IMR-90 (cell line): ENCODE data around the gene FAM184A. TPM values are rescaled to one million over a fixed set of nuclear protein-coding genes. Genes with fewer than 3 reads are reported as not detected.

Experiments
- ATAC-seq: fragments of 200-7000 bp; cut with Tn5 transposase; 2 replicates; pipeline ENCODE4 v1.9.1; 2020; ENCODE audit warnings: low read depth, mild to moderate bottlenecking, moderate library complexity
- BruUV-seq: library from RNA; stranded (reverse); fragments of 400-500 nt; replicated peaks from 2 replicates; lab custom pipeline; 2021; lab: Mats Ljungman, UMichigan
- CTCF ChIA-PET: fragments of 300-600 bp; formaldehyde crosslinking; extraction: SDS; loops from one replicate; lab custom pipeline; 2021; ENCODE audit warnings: antibody characterized with exemption; lab: Yijun Ruan, JAX
- POLR2A ChIA-PET: fragments of 300-600 bp; sonication (Branson Sonifier 250); formaldehyde crosslinking; loops from one replicate; lab custom pipeline; 2022; ENCODE audit warnings: antibody characterized with exemption; ENCODE audit not compliant: unreplicated experiment; lab: Charles Lee
- DNase-seq: peaks from one replicate; pipeline ENCODE4 v3.0.0; 2013
- H2AFZ ChIP-seq: replicated peaks from 2 replicates; pipeline ENCODE3; 2013; ENCODE audit warnings: low read length, mild to moderate bottlenecking; ENCODE audit not compliant: poor library complexity
- H2AK5ac ChIP-seq: 2 replicates; pipeline ENCODE4 v1.6.1; 2013; ENCODE audit warnings: low read depth, low read length, inconsistent platforms
- H2AK9ac ChIP-seq: replicated peaks from 2 replicates; pipeline ENCODE3; 2013; ENCODE audit warnings: mild to moderate bottlenecking, low read depth, low read length, moderate library complexity; ENCODE audit not compliant: poor library complexity
- H2BK120ac ChIP-seq: 2 replicates; pipeline ENCODE4 v1.6.1; 2013; ENCODE audit warnings: low read depth, low read length, inconsistent platforms
- H2BK15ac ChIP-seq: 3 replicates; pipeline ENCODE4 v1.6.1; 2013; ENCODE audit warnings: low read depth, low read length, inconsistent platforms
- H2BK20ac ChIP-seq: 2 replicates; pipeline ENCODE4 v1.6.1; 2013; ENCODE audit warnings: low read depth, mild to moderate bottlenecking, inconsistent platforms, low read length, moderate library complexity
- H2BK5ac ChIP-seq: 2 replicates; pipeline ENCODE4 v1.6.1; 2013; ENCODE audit warnings: mild to moderate bottlenecking, low read depth, low read length, inconsistent platforms; ENCODE audit not compliant: poor library complexity, severe bottlenecking
- H3K14ac ChIP-seq: replicated peaks from 2 replicates; pipeline ENCODE4 v1.6.1; 2013; ENCODE audit warnings: low read depth, low read length, inconsistent platforms
- H3K18ac ChIP-seq: 2 replicates; pipeline ENCODE4 v1.6.1; 2013; ENCODE audit warnings: low read depth, low read length, control low read depth
- H3K23ac ChIP-seq: 2 replicates; pipeline ENCODE4 v1.6.1; 2013; ENCODE audit warnings: low read depth, low read length, inconsistent platforms
- H3K27ac ChIP-seq: 2 replicates; pipeline ENCODE4 v1.5.1; 2013; ENCODE audit warnings: mild to moderate bottlenecking, control low read depth, low read length; ENCODE audit not compliant: insufficient read depth
- H3K27me3 ChIP-seq: 2 replicates; pipeline ENCODE4 v1.6.1; 2013; ENCODE audit warnings: low read length; ENCODE audit not compliant: control insufficient read depth, insufficient read depth
- H3K36me3 ChIP-seq: 2 replicates; pipeline ENCODE4 v1.6.1; 2013; ENCODE audit warnings: low read length, mixed read lengths; ENCODE audit not compliant: control insufficient read depth, insufficient read depth
- H3K4ac ChIP-seq: 2 replicates; pipeline ENCODE4 v1.6.1; 2013; ENCODE audit warnings: low read depth, low read length, inconsistent platforms
- H3K4me1 ChIP-seq: 2 replicates; pipeline ENCODE4 v1.6.1; 2013; ENCODE audit warnings: low read length, mixed read lengths; ENCODE audit not compliant: control insufficient read depth, insufficient read depth
- H3K4me2 ChIP-seq: 2 replicates; pipeline ENCODE4 v1.6.1; 2013; ENCODE audit warnings: low read depth, mild to moderate bottlenecking, control low read depth, low read length, moderate library complexity
- H3K4me3 ChIP-seq: 2 replicates; pipeline ENCODE4 v1.5.1; 2013; ENCODE audit warnings: low read depth, mild to moderate bottlenecking, control low read depth, low read length, moderate library complexity; ENCODE audit not compliant: insufficient read depth
- H3K56ac ChIP-seq: 2 replicates; pipeline ENCODE4 v1.6.1; 2013; ENCODE audit warnings: low read length, inconsistent platforms; ENCODE audit not compliant: insufficient read depth; ENCODE audit errors: extremely low read depth
- H3K79me1 ChIP-seq, 2 experiments: 2 replicates each; pipeline ENCODE4 v1.6.1; 2013; ENCODE audit warnings: low read length in 2 of 2, inconsistent platforms in 1 of 2, low read depth in 1 of 2
- H3K9ac ChIP-seq: 2 replicates; pipeline ENCODE4 v1.6.1; 2013; ENCODE audit warnings: low read depth, low read length, control low read depth
- H3K9me1 ChIP-seq: 2 replicates; pipeline ENCODE4 v1.6.1; 2013; ENCODE audit warnings: low read length, inconsistent platforms; ENCODE audit not compliant: insufficient read depth
- H3K9me3 ChIP-seq: 2 replicates; pipeline ENCODE4 v1.6.1; 2013; ENCODE audit warnings: low read length; ENCODE audit not compliant: control insufficient read depth, insufficient read depth
- H4K20me1 ChIP-seq: 2 replicates; pipeline ENCODE4 v1.6.1; 2013; ENCODE audit warnings: low read length, inconsistent platforms; ENCODE audit not compliant: insufficient read depth
- H4K5ac ChIP-seq: 2 replicates; pipeline ENCODE4 v1.6.1; 2013; ENCODE audit warnings: mild to moderate bottlenecking, low read depth, low read length, control low read depth
- H4K8ac ChIP-seq, 2 experiments: 2 replicates each; pipeline ENCODE4 v1.6.1; 2013; ENCODE audit warnings: low read depth in 2 of 2, low read length in 2 of 2, control low read depth in 1 of 2, inconsistent platforms in 1 of 2
- H4K91ac ChIP-seq: 2 replicates; pipeline ENCODE4 v1.6.1; 2013; ENCODE audit warnings: low read depth, low read length, inconsistent platforms; ENCODE audit not compliant: insufficient read depth
- BHLHE40 ChIP-seq: fragments of 150-350 bp; IDR thresholded peaks from 2 replicates; pipeline ENCODE4 v1.6.1; 2016; ENCODE audit warnings: mild to moderate bottlenecking, low read depth, low read length
- CTCF ChIP-seq: conservative IDR thresholded peaks from 2 replicates; pipeline ENCODE4 v1.5.1; 2012; ENCODE audit warnings: mild to moderate bottlenecking, low read depth, low read length, improper control_type of control experiment
- FOS ChIP-seq: fragments of 150-350 bp; IDR thresholded peaks from 2 replicates; pipeline ENCODE4 v1.6.1; 2016; ENCODE audit warnings: low read depth, low read length
- MAZ ChIP-seq: IDR thresholded peaks from 2 replicates; pipeline ENCODE4 v1.6.1; 2012; ENCODE audit warnings: low read depth, mild to moderate bottlenecking, low read length, improper control_type of control experiment, moderate library complexity, borderline replicate concordance
- NFE2L2 ChIP-seq: fragments of 150-350 bp; IDR thresholded peaks from 2 replicates; pipeline ENCODE4 v1.6.1; 2016; ENCODE audit warnings: low read depth, mild to moderate bottlenecking, low read length
- POLR2A ChIP-seq: IDR thresholded peaks from 2 replicates; pipeline ENCODE4 v1.6.1; 2012; ENCODE audit warnings: mild to moderate bottlenecking, low read depth, low read length
- RAD21 ChIP-seq: IDR thresholded peaks from 2 replicates; pipeline ENCODE4 v1.6.1; 2012; ENCODE audit warnings: low read length, improper control_type of control experiment
- RCOR1 ChIP-seq: IDR thresholded peaks from 2 replicates; pipeline ENCODE4 v1.6.1; 2012; ENCODE audit warnings: mild to moderate bottlenecking, low read length, improper control_type of control experiment; ENCODE audit not compliant: insufficient replicate concordance
- SMC3 ChIP-seq: fragments of 150-350 bp; IDR thresholded peaks from 2 replicates; pipeline ENCODE4 v1.6.1; 2016; ENCODE audit warnings: low read depth, mild to moderate bottlenecking, antibody characterized with exemption, low read length, moderate library complexity
- USF2 ChIP-seq: fragments of 150-350 bp; IDR thresholded peaks from 2 replicates; pipeline ENCODE4 v1.6.1; 2017; ENCODE audit warnings: mild to moderate bottlenecking, antibody characterized with exemption, low read length, low read depth
- WGBS, 2 experiments: methylation state at CpG; one replicate each; pipeline versions ENCODE4 v1.1.5 to v1.1.7; 2013; ENCODE audit warnings: missing lambda C conversion rate in 2 of 2; ENCODE audit not compliant: insufficient read length in 1 of 2; ENCODE audit errors: extremely low coverage in 2 of 2; 5-methylcytosine and 5-hydroxymethylcytosine counted together
- dilution Hi-C: fragments of 300-500 bp; cut with HindIII; formaldehyde crosslinking; loops from one replicate; pipeline ENCODE4 v1.14.3; 2018; ENCODE audit warnings: low sequenced_read_pairs; ENCODE audit not compliant: unreplicated experiment
- in situ Hi-C: fragments of 300-500 bp; cut with MboI; formaldehyde crosslinking; loops from 3 replicates; pipeline ENCODE4 v1.14.3; 2019; ENCODE audit warnings: low sequenced_read_pairs, inconsistent platforms, mixed read lengths
- intact Hi-C: fragments of 100-400 bp; cut with micrococcal nuclease; formaldehyde crosslinking; loops from 2 replicates; pipeline ENCODE4 v1.10.0; 2022
- polyA plus RNA-seq, 3 experiments: library from polyadenylated mRNA; depleted of rRNA; stranded (reverse); fragments of >200 nt; gene quantifications; 2 replicates each; pipeline ENCODE4 v1.2.3, GENCODE V29; 2012; ENCODE audit warnings: low replicate concordance in 1 of 3
- total RNA-seq: library from RNA; depleted of rRNA; stranded (reverse); fragments of >200 nt; gene quantifications from 2 replicates; pipeline ENCODE4 v1.2.3, GENCODE V29; 2012

Gene FAM184A
- total and polyA plus RNA-seq, 2 of the 4 experiments (the other 2 are of a cell fraction) = 0.03 TPM; not detected in 1

- ATAC-seq (no peak), DNase-seq (no peak)
- in situ Hi-C loops (no loop called here), dilution Hi-C loops (no loop called here), intact Hi-C loops (no loop called here)
- no CpG with 5 or more reads among the region's 2 CpGs for WGBS, 2 experiments
- Histone ChIP-seq H4K20me1 (no peaks in the 10 kb centered on the region), H2BK120ac (no peak overlapping the region), H3K9ac (no peak overlapping the region), H2BK20ac (no peak overlapping the region), H2BK5ac (no peak overlapping the region), H3K14ac (no peak overlapping the region), H3K56ac (no peak overlapping the region), H2AFZ (no peak overlapping the region), H2AK9ac (no peak overlapping the region), H3K27ac (no peak overlapping the region), H4K5ac (no peak overlapping the region), H4K8ac (no peak overlapping the region), H2BK15ac (no peak overlapping the region), H2AK5ac (no peak overlapping the region), H3K4ac (no peak overlapping the region), H3K9me3 (no peaks in the 10 kb centered on the region), H3K18ac (no peak overlapping the region), H3K27me3 (no peaks in the 10 kb centered on the region), H3K9me1 (no peaks in the 10 kb centered on the region), H3K23ac (no peak overlapping the region), H3K36me3 (no peaks in the 10 kb centered on the region), H3K4me1 (no peaks in the 10 kb centered on the region), H3K79me1 (no peaks in the 10 kb centered on the region), H3K4me2 (no peak overlapping the region), H3K4me3 (no peak overlapping the region), H4K91ac (no peak overlapping the region)
- TF ChIP-seq MAZ (no peak), FOS (no peak), RCOR1 (no peak), RAD21 (no peak), USF2 (no peak), POLR2A (no peak), CTCF (no peak), NFE2L2 (no peak), SMC3 (no peak), BHLHE40 (no peak)
- BruUV-seq = no TSS peak
- POLR2A ChIA-PET = no interaction called here
- CTCF ChIA-PET = no interaction called here
Measured at GRCh38 chr6:119065955-119066354, 12.5 kb downstream of the FAM184A start.
